GM21447 (cell line): ENCODE measurements around the gene CNNM1.

Experiments
- ATAC-seq: cut with Tn5 transposase; IDR thresholded peaks from one replicate; pipeline ENCODE4 v1.9.1; 2021; ENCODE audit not compliant: unreplicated experiment

Gene CNNM1

DNA sequence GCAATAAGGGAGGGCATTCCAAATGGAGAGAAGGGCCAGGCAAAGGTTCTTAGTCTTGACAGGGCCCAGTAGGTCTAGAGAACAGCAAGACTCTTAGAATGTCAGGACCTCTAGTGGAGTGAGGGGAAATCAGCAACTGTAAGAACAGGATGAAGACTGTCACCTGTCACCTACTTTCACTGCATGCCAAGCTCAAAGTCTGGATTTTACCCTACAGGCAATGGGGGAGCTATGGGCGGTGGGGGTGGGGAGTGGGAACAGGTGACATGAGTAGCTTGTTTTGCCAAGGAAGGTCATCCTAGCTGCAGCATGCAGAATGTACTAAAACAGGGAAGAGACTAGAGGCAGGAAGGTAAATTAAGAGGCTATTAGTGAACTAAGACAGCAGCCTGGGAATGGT lies 82.9 kb downstream of the CNNM1 start:
- ATAC-seq: no peak

DNA sequence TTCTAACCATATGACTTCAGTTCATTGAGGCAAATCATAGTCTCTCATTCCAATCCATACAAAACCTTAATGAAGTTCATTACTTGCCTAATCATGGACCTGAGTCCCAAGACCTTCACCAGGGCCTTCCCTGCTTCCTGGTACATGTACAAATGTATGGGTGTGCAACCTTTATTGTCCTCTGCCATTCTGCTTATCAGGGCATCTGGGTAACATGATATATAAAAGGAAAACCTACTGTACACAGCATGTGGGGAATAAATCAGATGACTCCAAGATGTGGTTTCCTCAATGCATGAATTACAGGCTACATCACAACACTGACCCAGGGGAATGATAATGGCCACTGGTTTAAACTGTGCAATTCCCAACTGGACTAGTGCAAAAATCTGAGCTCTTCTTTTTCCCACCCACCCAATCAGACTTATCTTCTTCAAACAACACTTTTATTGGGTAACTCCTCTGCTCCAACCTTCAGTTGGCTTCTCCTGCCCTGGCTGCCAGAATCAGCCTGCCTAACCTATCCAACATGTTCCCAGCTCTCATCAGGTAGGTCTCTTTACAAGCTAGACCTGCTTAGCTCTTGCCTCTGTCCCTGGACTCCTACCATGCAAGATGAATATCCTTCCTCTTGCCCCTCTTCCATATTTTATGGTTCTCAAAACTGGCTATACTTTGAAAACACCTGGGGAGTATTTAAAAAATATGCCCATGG lies 89.9 kb downstream of the CNNM1 start:
- no peak for ATAC-seq

DNA sequence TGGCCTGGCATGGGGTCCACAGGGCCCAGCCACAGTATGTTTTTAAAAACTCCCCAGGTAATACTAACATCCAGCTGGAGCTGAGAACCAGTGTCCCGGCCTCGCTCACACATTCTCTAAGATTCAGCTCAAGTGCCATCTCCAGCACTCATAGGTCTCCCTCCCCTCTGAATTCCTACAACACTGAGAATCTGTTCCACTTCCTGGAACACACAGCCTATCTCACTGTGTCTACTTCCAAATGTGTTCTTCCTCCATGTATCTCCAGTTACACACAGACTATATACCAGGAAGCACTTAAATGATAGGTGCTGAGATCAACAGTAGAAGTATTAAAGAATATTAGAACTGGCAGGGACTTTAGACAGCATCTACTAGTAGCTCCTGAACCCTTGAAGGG lies 90.5 kb downstream of the CNNM1 start:
- no peak for ATAC-seq

DNA sequence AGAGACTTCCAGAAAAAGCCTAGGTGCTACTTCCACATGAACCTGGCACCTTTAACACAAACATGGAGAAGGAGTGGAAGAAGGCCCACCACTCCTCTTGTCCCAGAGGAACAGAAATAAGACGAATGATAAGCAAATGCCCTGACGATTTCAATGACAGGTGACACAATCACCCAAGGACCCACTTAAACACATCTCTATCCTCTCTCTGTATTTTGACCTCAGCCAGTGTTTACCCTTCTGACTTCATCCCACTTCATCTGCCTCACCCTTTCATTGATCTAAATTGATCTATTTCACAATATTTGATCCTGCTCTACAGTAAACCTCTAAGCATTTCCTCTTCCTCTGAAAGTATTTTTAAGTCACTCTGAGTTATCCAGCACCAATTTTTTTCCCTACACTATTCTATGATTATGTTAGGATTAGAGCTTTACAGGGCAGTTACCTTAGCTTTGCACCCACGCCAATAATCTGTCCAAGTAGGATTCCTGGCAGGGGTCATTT lies 92.1 kb downstream of the CNNM1 start:
- ATAC-seq: no peak

DNA sequence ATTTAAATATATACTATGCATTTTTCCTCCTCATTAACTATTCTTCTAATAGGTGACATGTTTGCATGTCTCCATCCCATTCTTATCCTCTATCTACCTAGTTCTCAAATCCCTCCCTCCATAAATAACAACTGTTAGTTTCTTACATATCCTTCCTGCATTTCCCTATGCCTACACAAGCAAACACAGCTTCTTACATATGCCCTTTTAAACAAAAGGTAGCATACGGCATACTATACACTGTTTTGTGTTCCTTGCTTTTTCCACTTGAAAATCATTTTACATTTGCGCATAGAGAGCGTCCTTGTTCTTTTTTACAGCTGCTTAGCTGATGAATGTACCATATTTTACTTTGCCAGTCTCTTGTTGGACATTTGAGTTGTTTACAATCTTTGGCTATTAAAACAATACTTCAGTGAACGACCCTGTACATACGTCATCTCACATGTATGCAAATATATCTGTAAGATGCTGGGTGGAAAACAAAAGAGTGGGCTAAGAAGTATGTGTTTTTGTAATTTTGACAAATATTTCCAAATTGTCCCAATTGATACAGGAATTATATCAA lies 93.5 kb downstream of the CNNM1 start:
- no peak for ATAC-seq

DNA sequence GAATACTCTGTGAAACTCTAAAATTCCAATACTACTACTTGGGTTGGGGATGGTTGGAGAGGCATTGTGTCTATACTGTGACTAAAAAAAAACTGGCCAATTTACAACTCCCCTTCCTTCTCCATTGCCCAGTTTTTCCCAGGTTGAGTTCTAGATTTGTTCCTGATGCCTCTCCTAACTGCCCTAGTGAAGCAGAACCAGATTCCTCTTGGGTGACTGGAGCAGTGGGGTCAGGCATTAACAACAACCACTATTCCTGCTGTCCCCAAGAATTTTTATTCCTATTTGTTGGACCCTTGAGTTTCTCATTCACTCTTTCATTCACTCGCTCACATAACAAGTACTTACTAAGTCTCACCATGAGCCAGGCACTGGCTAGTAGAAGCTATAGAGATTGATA lies 95.5 kb downstream of the CNNM1 start:
- ATAC-seq: no peak

DNA sequence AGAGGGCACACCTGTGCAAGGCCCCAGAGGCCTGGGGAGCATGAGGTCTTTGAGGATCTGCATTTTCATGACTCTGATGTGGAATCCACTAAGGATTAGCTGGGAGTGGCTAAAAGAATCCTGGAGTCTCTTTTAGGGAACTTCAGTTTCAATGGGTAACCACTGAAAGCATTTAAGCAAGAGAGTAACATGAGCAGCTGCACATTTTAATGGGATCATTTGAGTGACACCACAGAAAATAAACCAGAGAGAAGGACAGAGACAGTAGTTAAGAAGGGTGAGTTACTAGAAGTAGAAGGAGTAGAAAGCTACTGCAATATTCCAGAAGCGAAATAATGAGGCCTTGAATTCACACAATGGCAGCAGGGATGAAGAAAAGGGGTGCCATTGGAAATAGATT lies 96.0 kb downstream of the CNNM1 start:
- no peak for ATAC-seq

DNA sequence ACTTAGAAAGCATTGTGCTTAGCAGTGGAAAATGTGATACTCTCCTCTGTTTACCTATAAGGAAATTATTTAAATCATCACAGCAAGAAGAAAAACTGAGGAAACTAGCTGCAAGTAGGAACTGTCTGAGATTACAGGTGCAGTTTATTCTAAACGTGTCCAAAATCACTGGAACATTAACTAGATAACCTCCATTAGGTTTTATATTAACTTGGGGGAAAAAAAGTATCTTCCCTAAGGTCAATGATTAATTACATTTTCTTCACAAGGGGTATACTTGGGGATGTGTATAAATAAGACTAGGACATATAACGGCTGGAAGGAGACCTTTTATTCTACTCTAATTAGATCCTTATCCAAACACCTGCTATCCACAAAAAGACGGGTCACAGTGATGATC lies 97.5 kb downstream of the CNNM1 start:
- ATAC-seq: no peak

DNA sequence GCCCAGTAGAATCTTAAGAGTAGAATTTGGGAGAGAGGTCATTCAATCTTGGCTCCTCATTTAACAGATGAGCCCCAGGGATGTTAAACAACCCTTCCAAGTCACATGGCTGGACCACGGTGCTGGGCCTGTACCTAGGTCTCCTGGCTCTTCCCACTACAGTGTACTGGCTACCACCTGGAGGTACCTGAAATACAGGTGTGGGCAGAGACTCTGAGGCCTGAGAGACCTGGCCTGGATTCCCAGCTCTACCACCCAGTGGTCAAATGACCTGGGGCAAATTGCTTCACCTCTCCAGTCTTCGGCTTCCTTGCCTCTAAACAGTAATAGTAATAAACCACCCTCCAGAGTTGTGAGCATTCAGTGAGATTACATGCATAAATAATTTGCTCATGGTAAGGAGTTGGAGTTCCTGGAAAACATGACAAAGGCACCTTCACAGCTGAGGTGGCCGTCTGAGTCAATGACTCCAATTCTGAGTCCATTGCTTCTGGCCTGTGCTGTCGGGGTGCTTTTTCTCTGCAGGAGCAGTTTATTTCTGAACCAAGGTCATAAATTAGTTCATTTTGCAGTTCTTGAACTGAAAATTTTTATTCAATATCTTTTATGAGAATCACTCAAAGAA lies 98.5 kb downstream of the CNNM1 start:
- no peak for ATAC-seq

DNA sequence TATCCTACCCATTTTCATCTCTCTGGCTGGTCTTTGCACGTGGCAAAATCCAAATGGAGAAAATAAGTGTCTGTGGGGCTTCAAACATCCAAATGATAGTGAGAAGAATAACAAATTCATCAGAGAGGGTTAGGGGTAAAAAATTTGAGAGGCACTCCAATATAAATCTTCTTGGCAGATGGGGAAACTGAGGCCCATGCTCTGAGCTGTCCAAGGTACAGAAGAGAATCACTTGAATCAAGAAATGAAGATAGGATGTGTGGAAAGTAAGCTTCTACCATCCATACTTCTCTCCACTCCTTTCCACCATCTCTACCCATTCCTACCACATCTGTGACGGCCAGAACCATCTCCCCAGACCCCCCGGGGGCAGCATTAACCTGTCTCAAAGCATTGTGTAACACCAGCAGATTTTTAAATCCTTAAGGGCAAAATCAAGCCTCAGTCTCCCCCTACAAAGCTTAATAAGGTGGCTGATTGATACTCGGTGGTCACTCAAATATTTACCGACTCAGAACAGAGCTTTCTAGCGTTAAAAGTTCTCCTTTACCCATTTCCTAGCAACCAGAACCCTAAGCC lies 100.5 kb downstream of the CNNM1 start:
- ATAC-seq: no peak

DNA sequence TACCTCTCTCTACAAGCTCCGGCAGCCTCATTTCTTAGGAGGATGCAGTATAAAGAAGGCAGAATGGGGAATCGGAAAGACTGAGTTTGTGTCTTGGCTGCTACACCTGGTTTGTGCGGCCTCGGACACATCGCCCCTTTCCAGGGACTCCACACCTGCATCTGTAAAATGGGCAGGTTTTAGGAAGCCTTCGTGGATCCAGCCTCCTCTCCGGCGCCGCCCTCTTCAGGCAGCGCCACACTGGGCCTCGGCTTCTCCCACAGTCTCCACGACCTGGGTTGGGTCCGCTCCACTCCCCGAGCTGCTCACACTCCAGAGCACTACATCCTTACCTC lies 100.9 kb downstream of the CNNM1 start:
- peak; percentile 13 for ATAC-seq

DNA sequence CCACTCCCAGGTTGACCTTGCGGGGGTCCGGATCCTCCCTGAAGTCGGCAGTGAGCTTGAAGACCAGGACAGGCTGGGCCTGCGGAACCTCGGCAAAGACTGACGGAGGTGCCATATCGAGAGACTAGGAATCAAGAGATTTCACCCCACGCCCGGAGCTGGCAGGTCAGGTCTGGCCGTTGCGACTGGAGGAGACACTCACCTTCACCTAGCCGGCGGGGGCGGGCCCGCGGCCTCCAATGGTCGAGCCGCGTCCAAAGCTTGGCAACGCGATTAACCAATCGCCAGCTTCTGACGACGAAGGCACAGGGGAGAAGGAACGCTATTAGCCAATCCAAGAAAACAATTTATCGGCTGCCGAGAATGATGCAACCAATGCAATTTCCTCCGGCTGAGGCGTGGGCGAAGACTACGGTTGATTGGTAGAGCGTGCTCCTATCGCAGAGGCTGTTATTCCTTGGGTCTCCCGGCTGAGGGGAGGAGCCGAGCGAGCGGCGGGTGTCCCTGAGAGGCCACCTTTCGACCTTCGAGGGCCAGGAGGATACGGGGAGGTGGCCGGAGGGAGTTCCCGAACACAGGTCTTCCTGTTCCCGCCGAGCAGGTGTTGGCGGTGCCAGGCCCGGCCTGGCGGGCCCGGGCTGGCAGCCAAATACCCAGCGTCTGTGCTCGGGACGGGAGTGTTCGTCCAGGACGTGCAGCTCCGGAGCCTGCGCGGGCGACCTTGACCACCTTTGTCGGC lies 101.5 kb downstream of the CNNM1 start, which contains the start of gene GOT1:
Gene GOT1 (minus strand): TSS at position 174 of the 739 bp plus-strand sequence. CDS start 59 bp downstream, at position 115.
- peak; percentile 94 for ATAC-seq

DNA sequence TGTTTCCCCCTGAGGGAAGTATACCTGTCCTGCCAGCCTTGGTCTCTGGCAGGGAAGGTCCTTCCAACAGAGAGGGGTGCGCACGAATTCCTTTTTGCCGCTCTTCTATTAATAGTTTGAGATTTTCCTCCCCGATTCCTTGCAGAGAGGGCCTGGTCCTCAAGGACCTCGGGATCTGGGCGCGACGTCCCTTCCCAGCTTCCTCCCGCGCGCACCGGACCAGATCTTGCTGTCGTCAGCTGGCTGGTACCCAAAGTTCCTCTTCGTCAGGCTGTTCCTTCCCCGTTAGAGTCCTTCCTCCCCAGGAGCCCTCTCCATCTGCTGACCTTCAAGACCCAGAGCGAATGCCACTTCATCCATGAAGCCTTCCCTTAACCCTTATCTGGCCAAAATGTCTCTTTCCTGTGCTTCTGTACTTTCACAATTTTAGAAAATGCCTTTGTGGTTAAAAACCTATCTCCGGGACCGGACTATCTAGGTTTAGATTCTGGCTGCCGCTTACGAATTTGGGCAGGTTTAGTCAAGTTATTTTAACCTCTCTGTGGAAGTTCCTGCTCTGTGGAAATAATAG lies 102.1 kb downstream of the CNNM1 start:
- no peak for ATAC-seq

DNA sequence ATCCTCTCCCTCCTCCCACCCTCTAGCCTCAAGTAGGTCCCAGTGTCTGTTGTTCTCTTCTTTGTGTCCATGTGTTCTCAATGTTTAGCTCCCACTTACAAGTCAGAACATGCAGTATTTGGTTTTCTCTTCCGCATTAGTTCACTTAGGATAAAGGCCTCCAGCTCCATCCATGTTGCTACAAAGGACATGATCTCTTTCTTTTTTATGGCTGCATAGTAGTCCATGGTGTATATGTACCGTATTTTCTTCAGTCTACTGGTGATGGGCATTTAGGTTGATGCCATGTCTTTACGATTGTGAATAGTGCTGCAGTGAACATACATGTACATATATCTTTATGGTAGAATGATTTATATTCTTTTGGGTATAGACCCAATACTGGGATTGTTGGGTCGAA lies 102.9 kb downstream of the CNNM1 start:
- no peak for ATAC-seq

DNA sequence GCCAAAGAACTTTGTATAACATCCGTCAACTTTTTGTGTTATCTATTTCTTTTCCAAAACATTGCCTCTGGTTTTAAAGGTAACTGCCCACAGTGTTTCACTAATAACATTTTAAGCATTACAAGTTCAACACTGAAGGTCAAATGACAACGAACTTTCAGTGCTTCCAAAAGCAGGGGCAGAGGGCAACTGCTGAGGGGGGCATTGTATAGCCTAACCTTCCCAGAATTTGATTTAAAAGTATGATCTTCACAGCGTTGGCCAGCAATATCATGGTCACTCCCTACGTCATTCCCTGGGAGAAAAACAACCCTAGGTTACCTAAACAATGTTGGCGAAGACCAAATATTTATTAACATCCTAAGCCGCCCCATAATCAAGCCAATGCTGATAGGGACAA lies 103.7 kb downstream of the CNNM1 start:
- ATAC-seq: no peak

DNA sequence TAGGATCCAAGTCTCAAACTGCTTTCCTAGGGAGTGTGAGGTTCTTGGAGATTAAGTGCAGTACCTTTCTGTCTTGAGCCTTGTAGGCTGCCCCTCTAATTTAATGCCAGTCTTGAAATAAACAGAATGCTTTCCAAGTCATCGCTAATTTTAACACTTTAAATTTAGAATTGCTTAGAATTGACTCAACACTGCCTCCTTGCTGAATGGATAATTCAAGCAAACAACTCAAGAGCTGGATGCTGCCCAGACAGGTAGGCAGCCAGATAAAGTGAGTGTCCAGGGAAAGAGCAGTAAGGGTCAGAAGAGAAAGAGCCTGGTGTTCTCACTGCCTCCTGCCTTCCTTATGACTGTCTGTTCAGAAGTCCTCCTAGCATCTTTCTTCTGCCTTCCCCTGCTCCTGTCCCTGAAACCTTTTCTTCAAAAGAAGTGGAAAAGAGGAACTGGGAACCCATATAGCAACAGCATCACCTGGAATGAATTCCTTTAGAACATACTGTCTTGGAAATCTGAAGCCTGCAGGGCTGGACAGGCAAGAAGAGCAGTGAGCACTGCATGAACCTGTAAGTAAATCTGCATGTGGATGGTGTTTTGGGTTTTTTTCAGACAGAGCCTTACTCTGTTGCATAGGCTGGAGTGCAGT lies 104.3 kb downstream of the CNNM1 start:
- ATAC-seq: no peak

DNA sequence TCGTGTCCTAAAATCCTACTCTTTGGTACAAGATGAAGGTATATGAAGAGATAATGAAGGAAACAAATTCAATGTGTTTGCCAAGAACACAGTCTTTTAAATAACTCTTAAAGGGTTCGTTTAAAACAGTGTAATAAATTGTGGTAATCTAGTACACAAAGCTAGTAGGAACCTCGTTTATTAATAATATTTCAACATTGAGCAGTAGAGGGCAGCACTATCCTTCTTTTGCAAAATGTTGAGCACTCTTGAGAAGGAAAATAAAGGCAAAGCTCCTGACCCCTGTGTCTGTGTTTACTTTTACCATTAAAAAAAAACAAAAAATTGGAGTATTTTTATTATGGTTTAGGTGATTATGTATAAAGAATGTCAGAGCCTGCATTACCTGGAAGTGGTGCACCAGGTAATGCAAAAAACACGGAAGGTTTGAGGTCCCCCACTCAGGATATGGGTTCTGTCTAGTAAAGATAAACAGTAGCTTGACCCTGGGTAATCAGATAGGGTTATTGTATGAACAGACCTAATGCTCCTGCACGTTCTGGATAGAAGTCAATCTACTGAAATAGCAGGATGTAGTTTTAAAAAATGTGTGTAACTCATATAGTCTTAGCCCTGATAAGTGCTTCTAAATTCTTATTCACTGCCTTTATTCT lies 107.0 kb downstream of the CNNM1 start:
- ATAC-seq: no peak

DNA sequence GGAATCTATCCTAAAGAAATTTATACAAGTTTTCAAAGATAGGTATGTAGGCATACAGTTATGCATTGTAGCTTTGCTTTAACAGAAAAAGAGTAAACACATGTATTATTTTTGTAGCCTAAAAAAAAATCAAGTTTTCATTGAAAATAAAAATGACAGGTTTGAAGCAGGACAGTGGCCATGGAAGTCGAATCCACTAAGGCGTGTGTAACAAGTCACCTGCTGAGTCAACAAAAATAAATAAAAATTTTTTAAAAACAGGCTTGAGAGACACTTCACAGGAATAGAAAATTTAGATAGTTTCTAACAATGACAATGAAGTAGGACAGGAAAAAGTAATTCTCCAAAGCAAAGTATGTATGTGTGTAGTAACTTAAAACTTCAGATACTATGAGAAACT lies 109.7 kb downstream of the CNNM1 start:
- ATAC-seq: no peak

DNA sequence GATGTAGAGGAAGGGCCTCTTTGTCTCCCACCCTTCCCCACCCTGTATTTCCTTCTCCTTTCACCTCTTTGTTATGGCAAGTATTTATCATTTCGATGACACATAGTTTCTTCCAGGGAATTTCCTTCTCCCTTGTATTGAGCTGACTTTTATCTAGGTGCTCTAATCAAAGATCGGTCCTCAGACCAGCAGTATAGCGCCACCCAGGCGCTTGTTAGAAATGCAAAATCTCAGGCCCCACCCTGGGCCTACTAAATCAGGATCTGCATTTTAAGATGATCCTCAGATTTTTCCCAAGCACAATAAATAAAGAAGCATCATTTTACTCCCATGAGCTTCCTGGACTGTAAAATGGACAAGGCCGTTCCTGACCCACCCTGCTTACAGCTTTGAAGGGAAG lies 113.2 kb downstream of the CNNM1 start:
- ATAC-seq: no peak

DNA sequence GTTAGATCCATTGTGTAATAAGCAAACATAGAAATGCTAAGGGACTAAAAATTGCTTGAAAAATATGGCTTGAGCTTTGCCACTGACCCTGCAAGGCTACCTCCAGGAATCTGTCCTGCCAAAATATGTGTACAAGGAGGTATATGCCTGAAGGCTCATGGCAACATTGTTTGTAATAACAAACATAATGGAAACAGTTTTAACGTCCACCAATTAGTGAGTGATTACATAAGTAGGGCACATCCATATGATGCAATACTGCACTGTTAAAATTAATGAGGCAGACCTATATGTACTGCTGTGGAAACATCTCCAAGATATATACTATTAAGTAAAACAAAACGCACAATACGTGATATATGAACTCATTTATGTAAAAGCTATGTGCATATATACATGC lies 114.3 kb downstream of the CNNM1 start:
- no peak for ATAC-seq
